Stomach (tissue), 4 donors: ENCODE measurements around the gene PET100.

Experiments
- EP300 ChIP-seq: sonication (generic); formaldehyde crosslinking; IDR thresholded peaks from one replicate; pipeline ENCODE4 v1.6.1; 2017; ENCODE audit warnings: antibody characterized with exemption
- POLR2A ChIP-seq, 4 donors: fragments of 450-650 bp; IDR thresholded peaks; one replicate each; pipeline ENCODE4 v1.6.1; 2016; ENCODE audit warnings: antibody characterized with exemption in 4 of 4, control low read depth in 2 of 4, mild to moderate bottlenecking in 1 of 4, moderate library complexity in 1 of 4
- POLR2AphosphoS5 ChIP-seq, 3 donors: sonication (generic); formaldehyde crosslinking; IDR thresholded peaks; one replicate each; pipeline ENCODE4 v1.6.1; 2016; ENCODE audit warnings: antibody characterized with exemption in 3 of 3
- TF ChIP-seq, protein P1 (sequence below), 7 experiments: fragments of 450-650 bp in 4 of 7; fragments of 200-600 bp in 3 of 7; sonication (generic) in 3 of 7; IDR thresholded peaks; one replicate each; pipeline ENCODE4 v1.5.1; 2016 to 2019; ENCODE audit warnings: antibody characterized with exemption in 7 of 7, control low read depth in 2 of 7, mild to moderate bottlenecking in 1 of 7

DNA sequence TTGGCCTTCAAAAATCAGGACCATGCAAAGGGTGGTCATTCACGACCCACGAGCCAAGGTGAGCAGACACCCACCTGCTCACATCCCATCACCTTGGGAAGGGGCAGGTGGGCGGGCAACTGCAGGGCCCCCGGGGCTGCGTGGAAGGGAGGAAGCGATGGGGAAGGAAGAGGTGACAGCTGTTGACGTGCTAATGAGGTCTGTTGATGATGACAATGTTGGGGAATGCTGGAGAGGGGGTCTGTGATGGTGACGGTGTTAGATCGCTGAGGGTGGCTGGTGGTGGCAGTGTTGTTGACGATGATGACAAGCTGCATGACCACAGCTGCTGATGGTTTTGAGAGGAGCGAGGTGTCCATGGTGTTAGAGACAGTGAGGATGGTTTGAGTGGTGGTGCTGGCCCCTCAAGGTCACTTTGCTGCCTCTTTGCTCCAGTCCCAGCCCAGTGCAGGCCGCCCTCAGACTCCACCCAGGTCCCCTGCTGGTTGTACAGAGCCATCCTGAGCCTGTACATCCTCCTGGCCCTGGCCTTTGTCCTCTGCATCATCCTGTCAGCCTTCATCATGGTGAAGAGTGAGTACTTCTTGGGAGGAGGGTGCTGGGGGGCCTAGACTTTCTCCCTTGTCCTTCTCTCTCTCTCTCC is 48.2 kb downstream of the PET100 start:
- TF ChIP-seq POLR2AphosphoS5 (IDR thresholded peaks at IDR 0.05) (no peak), EP300 (no peak), POLR2A (IDR thresholded peaks at IDR 0.05) (no peak)
- TF ChIP-seq, protein P1, sequence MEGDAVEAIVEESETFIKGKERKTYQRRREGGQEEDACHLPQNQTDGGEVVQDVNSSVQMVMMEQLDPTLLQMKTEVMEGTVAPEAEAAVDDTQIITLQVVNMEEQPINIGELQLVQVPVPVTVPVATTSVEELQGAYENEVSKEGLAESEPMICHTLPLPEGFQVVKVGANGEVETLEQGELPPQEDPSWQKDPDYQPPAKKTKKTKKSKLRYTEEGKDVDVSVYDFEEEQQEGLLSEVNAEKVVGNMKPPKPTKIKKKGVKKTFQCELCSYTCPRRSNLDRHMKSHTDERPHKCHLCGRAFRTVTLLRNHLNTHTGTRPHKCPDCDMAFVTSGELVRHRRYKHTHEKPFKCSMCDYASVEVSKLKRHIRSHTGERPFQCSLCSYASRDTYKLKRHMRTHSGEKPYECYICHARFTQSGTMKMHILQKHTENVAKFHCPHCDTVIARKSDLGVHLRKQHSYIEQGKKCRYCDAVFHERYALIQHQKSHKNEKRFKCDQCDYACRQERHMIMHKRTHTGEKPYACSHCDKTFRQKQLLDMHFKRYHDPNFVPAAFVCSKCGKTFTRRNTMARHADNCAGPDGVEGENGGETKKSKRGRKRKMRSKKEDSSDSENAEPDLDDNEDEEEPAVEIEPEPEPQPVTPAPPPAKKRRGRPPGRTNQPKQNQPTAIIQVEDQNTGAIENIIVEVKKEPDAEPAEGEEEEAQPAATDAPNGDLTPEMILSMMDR (IDR thresholded peaks at IDR 0.05) = no peak
